Mucosa of rectum (tissue), 2 donors: ENCODE data around the gene NMNAT1.
"Not testable (repeated sequence)": the region's sequence is repeated elsewhere in the genome, so short reads cannot be mapped to it uniquely, and the experiment has no call there.

Experiments
- H3K27ac ChIP-seq, 2 donors: one replicate each; pipeline ENCODE4 v1.7.0; 2013; ENCODE audit warnings: inconsistent platforms in 2 of 2, low read depth in 2 of 2, low read length in 2 of 2
- H3K27me3 ChIP-seq, 2 donors: one replicate each; pipeline ENCODE4 v1.7.0; 2013; ENCODE audit warnings: low read length in 2 of 2; ENCODE audit not compliant: control insufficient read depth in 2 of 2, insufficient read depth in 2 of 2
- H3K36me3 ChIP-seq, 2 donors: one replicate each; pipeline ENCODE4 v1.7.0; 2013; ENCODE audit warnings: low read length in 2 of 2; ENCODE audit not compliant: control insufficient read depth in 2 of 2, insufficient read depth in 2 of 2
- H3K4me1 ChIP-seq, 2 donors: one replicate each; pipeline ENCODE4 v1.7.0; 2013; ENCODE audit warnings: low read length in 2 of 2, mild to moderate bottlenecking in 1 of 2; ENCODE audit not compliant: control insufficient read depth in 2 of 2, insufficient read depth in 2 of 2
- H3K4me3 ChIP-seq, 2 donors: one replicate each; pipeline ENCODE4 v1.7.0; 2013; ENCODE audit warnings: low read length in 2 of 2
- H3K9ac ChIP-seq, 2 donors: one replicate each; pipeline ENCODE4 v1.7.0; 2013; ENCODE audit warnings: low read length in 2 of 2, low read depth in 1 of 2, mild to moderate bottlenecking in 1 of 2
- H3K9me3 ChIP-seq, 2 donors: one replicate each; pipeline ENCODE4 v1.7.0; 2013; ENCODE audit warnings: low read length in 2 of 2; ENCODE audit not compliant: control insufficient read depth in 2 of 2
- donor health status: healthy.
- donor health status: Normal muscosa, but diverticular disease.

The NMNAT1 gene

DNA sequence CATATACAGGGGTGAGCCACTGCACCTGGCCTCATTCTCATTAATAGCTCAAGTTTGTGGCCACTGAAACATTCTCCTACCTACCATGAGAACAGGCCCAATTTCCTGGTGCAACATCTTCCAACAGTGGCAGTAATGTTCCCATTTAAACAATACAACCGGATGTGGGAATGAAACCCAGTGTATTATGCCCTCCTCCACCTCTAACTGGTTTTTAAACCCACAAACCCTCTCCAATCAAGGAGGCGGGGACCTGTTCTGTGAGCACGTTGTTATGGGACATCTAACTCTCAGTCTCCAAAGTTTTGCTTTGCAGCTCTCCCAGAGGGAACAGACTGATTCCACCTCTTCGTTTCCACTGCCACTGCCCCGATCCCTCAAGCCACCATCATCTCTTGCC is 35.8 kb upstream of the NMNAT1 start:
- Histone ChIP-seq H3K4me3 (no peak overlapping the region), H3K9ac (no peak overlapping the region), H3K4me1 (peaks cover 19 to 23% of the 10 kb centered on the region in 2 donors), H3K9me3 (no peaks in the 10 kb centered on the region), H3K27me3 (no peaks in the 10 kb centered on the region), H3K27ac (peak overlapping the region in 1 of 2 donors; percentile 15), H3K36me3 (no peaks in the 10 kb centered on the region)

DNA sequence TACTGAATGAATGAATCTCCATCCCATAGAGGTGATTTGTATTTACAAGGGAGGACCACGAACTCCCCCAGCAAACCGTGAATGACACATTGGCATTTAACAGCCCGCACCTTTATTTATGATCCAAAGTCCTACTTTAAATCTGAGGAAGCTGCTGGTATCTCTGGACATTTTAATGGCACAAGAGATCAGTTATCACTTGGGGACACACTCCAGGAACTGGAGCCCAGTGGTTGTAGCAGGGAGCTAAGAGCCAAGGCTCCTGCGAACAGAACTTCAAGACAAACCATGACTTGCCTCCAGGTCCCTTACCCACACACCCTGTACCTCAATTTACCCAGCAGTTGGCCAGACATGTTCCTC is 34.4 kb upstream of the NMNAT1 start:
- Histone ChIP-seq H3K4me1 (peaks cover 21 to 26% of the 10 kb centered on the region in 2 donors), H3K4me3 (peak overlapping the region; percentile 76 to 81), H3K27me3 (no peaks in the 10 kb centered on the region), H3K9ac (peak overlapping the region in 1 of 2 donors; percentile 77), H3K9me3 (no peaks in the 10 kb centered on the region), H3K27ac (peak overlapping the region in 1 of 2 donors; percentile 60), H3K36me3 (no peaks in the 10 kb centered on the region)

DNA sequence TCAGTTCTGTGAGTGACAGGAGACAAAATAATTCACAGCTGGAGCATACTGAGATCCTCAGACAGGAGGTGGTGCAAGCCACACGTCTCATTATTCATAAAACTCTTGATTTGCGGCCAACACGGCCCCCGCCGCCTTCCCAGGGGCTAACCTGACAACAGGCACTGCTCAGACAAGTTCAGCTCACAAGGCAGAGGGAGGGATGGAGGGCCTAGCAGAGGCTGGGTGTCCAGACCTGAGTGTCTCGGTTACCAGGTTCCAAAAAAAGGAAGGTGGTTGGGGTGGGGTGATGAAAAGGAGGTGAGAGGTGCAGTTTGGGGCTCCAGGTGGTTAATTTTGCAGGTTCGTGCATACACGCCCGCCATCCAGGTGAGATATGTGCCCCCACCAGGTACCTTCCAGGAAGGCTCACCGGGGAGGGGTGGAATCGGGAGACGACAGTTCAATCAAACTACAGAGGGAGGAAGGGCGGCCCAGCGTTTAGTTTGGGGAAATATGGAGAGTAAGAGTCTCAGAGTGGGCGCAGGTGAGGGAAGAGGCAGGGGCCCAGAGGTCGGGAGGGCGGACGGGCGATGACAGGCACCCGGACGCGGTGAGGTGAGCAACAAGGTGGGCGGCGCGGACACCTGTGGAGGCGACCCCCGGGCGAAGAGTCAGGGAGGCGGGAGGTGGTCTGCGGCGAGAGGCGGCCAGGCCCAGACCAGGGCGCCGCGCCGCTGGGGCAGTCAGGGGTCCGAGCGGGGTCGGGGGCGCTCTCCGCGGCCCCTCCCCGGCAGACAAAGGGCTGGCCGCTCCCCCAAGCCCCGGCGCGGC is 33.8 kb upstream of the NMNAT1 start:
- peaks cover 21 to 26% of the 10 kb centered on the region in 2 donors for H3K4me1 ChIP-seq
- peak overlapping the region; percentile 77 to 81 for H3K9ac ChIP-seq
- no peaks in the 10 kb centered on the region for H3K9me3 ChIP-seq
- peak overlapping the region; percentile 60 to 63 for H3K27ac ChIP-seq
- H3K36me3 ChIP-seq = no peaks in the 10 kb centered on the region
- H3K27me3 ChIP-seq = no peaks in the 10 kb centered on the region
- H3K4me3 ChIP-seq = peak overlapping the region; percentile 76 to 81

DNA sequence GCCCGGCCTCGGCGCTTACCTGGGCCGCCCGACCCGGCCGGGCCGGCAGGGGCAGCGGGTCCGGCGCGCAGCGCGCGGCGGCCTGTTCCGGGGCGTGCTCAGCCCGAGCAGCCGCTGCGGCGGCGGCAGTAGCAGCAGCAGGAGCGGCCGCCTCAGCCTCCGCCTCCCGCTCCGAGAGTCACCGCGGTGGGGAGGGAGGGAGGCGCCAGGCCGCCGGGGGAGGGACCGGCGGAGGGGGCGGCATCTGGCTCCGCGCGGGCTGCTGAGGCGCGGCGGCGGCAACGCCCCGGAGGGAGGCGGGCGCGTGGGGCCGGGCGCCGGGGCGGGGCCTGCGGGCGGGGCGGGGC is 33.2 kb upstream of the NMNAT1 start, which contains the start of gene CTNNBIP1:
Gene CTNNBIP1 (minus strand): TSS at position 194 of the 347 bp plus-strand sequence. CDS start 38,205 bp downstream, outside the sequence.
- H3K4me1 ChIP-seq = peaks cover 21 to 26% of the 10 kb centered on the region in 2 donors
- no peaks in the 10 kb centered on the region for H3K9me3 ChIP-seq
- H3K27ac ChIP-seq = peak within 1 kb of the TSS; percentile 92 to 98
- no peaks in the 10 kb centered on the region for H3K36me3 ChIP-seq
- H3K27me3 ChIP-seq = no peaks in the 10 kb centered on the region
- peak within 1 kb of the TSS; percentile 87 to 88 for H3K4me3 ChIP-seq
- H3K9ac ChIP-seq = peak within 1 kb of the TSS; percentile 90 to 94

DNA sequence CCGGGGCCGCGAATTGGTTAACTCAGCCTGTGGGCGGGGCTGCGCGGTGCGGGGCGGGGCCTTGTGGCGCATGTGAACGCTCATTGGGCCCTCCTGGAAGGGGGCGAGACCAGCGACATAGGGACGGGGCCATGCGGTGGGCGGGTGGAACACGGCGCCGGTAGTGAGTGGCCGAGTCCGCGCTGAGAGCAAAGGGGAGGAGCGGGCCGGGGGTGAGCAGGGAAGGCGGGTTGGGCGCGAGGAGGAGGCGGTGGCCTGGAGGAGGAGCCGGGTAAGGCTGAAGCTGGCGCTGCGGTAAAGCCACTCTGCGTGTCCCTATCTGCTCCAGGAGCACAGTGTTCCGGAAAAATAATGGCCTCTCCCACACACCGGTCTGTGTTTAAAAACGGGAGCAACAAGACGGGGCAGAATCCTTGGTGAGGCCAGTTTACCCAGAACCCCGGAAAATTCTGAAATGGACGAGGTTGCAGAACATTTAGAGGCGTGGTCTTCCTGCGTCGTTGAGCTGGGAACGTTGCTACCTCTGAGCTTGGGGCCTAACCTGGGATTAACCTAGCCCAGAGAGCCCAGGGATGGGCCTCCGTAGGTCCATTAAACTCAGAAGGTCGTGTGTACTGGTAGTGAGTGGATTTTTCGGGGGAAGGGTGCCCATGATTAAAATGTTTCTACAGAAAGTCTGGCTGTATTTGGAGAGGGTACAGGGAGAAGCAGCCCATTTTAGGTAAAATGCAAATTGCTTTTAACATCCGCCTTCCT is 32.7 kb upstream of the NMNAT1 start:
- Histone ChIP-seq H3K27ac (peak overlapping the region; percentile 92 to 98), H3K4me1 (peaks cover 21 to 26% of the 10 kb centered on the region in 2 donors), H3K9ac (peak overlapping the region; percentile 90 to 94), H3K27me3 (no peaks in the 10 kb centered on the region), H3K9me3 (no peaks in the 10 kb centered on the region), H3K4me3 (peak overlapping the region; percentile 87 to 88), H3K36me3 (no peaks in the 10 kb centered on the region)

DNA sequence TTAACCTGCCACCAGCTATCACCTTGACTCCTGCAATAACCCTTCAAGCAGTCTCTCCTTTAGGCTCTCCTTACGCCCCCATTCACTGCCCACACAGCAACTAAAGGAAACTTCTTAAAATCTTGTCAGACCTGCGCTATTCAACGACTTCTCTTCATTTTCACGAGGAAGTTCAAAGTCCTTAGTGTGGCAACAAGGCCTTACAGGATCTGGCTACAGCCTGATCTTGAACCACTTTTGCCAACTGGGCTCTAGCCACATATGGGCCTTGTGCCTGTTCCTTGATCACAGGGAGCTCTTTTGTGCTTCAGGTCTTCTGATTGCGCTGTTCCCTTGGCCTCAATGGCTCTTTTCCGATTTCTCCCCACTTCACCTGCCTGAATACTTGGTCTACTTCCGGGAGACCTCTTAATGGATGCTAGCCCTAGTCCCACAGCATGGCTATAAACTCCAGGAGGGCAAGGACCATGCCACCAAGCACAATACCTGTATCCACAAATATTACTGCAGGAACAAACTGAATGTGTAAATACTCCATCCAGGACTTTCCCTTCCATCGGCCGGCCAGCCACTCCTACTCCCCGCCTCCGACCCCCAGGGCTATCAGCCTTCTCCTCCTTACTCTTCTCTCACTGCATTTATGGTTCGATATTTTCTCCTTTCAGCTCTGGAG is 30.9 kb upstream of the NMNAT1 start:
- H3K27me3 ChIP-seq = no peaks in the 10 kb centered on the region
- no peak overlapping the region for H3K4me3 ChIP-seq
- peak overlapping the region; percentile 33 to 43 for H3K27ac ChIP-seq
- H3K9ac ChIP-seq = no peak overlapping the region
- peaks cover 21 to 26% of the 10 kb centered on the region in 2 donors for H3K4me1 ChIP-seq
- H3K9me3 ChIP-seq = no peaks in the 10 kb centered on the region
- H3K36me3 ChIP-seq = no peaks in the 10 kb centered on the region

DNA sequence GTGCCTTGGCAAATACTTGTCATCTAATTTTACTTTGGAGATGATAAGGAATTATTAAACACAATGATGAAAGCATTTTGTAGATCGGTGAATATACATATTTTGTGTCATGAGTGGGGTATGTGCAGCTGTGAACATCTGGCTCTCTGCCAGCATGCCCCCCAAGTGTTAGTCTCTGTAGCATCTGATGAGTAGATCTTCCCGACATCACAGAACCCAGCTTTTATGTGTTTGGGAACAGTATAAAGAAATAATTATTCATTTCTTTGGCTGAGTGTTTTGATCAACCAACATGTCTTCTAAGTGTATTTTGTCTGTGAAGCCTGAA is 28.7 kb upstream of the NMNAT1 start:
- H3K4me1 ChIP-seq = peaks cover 12 to 17% of the 10 kb centered on the region in 2 donors
- no peaks in the 10 kb centered on the region for H3K9me3 ChIP-seq
- H3K27ac ChIP-seq = no peak overlapping the region
- no peaks in the 10 kb centered on the region for H3K27me3 ChIP-seq
- H3K9ac ChIP-seq = no peak overlapping the region
- no peaks in the 10 kb centered on the region for H3K36me3 ChIP-seq
- H3K4me3 ChIP-seq = no peak overlapping the region

DNA sequence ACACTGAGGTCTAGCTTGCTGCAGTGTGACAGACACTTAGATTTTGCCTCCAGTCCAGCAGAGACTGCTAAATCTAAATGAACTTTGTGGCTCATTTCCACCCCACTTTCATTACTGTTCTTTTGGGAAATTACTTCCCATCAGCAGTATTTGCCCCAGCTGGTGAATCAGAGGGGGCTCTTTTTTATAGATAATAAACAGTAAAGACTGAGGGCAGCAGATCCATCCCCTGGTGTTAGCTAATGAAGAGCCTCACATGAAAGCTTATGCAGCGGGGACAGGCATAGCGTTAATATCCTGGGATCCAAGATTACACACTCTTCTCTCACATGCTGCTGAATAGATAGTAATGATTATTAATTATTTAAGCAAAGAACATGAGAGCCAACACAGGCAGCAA is 26.8 kb upstream of the NMNAT1 start:
- Histone ChIP-seq H3K9ac (no peak overlapping the region), H3K36me3 (no peaks in the 10 kb centered on the region), H3K27me3 (no peaks in the 10 kb centered on the region), H3K27ac (no peak overlapping the region), H3K4me1 (peaks cover 6 to 9% of the 10 kb centered on the region in 2 donors), H3K9me3 (no peaks in the 10 kb centered on the region), H3K4me3 (no peak overlapping the region)

DNA sequence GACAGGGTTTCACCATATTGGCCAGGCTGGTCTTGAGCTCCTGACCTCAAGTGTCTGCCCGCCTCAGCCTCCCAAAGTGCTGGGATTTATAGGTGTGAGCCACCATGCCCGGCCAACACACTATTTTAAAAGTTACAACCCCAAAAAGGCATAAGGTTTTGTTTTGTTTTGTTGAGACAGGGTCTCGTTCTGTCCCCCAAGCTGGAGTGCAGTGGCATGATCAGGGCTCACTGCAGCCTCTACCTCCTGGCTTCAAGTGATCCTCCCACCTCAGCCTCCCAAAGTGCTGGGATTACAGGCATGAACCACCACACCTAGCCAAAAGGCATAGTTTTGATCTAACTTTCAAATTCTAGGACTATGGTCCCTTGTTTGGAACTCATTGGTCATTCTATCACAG is 25.8 kb upstream of the NMNAT1 start:
- H3K4me3 ChIP-seq, H3K9me3 ChIP-seq, H3K9ac ChIP-seq, H3K27me3 ChIP-seq, H3K36me3 ChIP-seq, H3K27ac ChIP-seq, H3K4me1 ChIP-seq: not testable (repeated sequence)

DNA sequence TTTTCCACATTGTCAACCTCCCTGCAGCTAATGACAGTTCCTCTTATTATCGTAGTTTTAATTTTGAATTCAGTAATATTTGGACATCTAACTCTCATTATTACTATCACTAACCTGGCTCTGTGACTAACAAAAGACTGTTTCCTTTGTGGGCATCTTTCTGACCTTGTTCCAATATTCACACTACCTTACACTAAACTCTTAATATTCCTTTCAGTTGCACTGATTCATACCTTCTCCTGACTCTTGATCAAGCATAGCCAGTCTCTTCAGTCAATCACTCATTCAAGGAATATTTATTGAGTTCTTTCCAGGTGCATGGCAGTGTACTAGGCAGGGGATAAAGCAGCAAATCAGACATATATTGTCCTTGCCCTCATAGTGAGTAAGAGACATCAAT is 25.4 kb upstream of the NMNAT1 start:
- Histone ChIP-seq H3K4me3 (no peak overlapping the region), H3K27ac (no peak overlapping the region), H3K9ac (no peak overlapping the region), H3K36me3 (no peaks in the 10 kb centered on the region), H3K27me3 (no peaks in the 10 kb centered on the region), H3K4me1 (no peaks in the 10 kb centered on the region), H3K9me3 (no peaks in the 10 kb centered on the region)
